ENCODE results near the gene BAG1. TPM values are rescaled to one million over a fixed set of nuclear protein-coding genes. Genes with fewer than 3 reads are reported as not detected.

Gene BAG1
- total and polyA plus RNA-seq, 2 experiments from 2014 or later, result 248 to 270 TPM

GRCh38 chr9:33294670-33295432 lies 30.3 kb upstream of the BAG1 start:
- TF ChIP-seq, protein P1, sequence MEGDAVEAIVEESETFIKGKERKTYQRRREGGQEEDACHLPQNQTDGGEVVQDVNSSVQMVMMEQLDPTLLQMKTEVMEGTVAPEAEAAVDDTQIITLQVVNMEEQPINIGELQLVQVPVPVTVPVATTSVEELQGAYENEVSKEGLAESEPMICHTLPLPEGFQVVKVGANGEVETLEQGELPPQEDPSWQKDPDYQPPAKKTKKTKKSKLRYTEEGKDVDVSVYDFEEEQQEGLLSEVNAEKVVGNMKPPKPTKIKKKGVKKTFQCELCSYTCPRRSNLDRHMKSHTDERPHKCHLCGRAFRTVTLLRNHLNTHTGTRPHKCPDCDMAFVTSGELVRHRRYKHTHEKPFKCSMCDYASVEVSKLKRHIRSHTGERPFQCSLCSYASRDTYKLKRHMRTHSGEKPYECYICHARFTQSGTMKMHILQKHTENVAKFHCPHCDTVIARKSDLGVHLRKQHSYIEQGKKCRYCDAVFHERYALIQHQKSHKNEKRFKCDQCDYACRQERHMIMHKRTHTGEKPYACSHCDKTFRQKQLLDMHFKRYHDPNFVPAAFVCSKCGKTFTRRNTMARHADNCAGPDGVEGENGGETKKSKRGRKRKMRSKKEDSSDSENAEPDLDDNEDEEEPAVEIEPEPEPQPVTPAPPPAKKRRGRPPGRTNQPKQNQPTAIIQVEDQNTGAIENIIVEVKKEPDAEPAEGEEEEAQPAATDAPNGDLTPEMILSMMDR (IDR thresholded peaks at IDR 0.05; ENCODE audit: low read depth, low read length), result no peak
- H3K9me3 ChIP-seq (ENCODE audit: low read depth), result no peaks in the 10 kb centered on the region
- H3K36me3 ChIP-seq, result peaks cover 31% of the 10 kb centered on the region
- peaks cover 4% of the 10 kb centered on the region for H3K4me1 ChIP-seq (ENCODE audit: low read depth)
- DNase-seq (ENCODE audit: low read depth in 1 of 2, low spot score in 1 of 2), result no peak
- H3K27ac ChIP-seq, result no peak overlapping the region
- no peak overlapping the region for H3K4me3 ChIP-seq
- no peaks in the 10 kb centered on the region for H3K27me3 ChIP-seq

DNA sequence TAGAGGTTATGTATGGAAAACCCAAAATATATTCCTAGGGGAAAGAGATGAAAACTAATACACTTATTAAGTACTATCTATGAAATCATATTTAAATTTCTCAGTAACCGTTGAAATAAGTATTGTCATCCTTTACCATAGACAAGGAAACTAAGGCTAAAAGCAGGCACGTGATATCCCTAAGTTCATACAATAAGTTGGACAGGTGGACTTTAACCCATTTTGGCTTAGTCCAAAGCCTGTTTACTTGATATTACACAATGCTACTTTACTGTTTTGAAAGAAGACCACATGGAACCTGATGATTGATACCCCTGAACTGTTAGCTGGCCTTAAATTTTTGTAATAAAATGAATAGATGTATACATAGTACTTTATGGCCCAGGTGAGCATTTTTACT lies 29.3 kb upstream of the BAG1 start:
- DNase-seq (ENCODE audit: low read depth in 1 of 2, low spot score in 1 of 2), result no peak
- H3K27me3 ChIP-seq, result no peaks in the 10 kb centered on the region
- peaks cover 4% of the 10 kb centered on the region for H3K4me1 ChIP-seq (ENCODE audit: low read depth)
- TF ChIP-seq, protein P1 (IDR thresholded peaks at IDR 0.05; ENCODE audit: low read depth, low read length), result no peak
- H3K36me3 ChIP-seq, result peaks cover 24% of the 10 kb centered on the region
- no peak overlapping the region for H3K4me3 ChIP-seq
- no peak overlapping the region for H3K27ac ChIP-seq
- no peaks in the 10 kb centered on the region for H3K9me3 ChIP-seq (ENCODE audit: low read depth)

GRCh38 chr9:33291901-33292300 lies 27.4 kb upstream of the BAG1 start:
- Histone ChIP-seq H3K27ac (no peak overlapping the region), H3K4me3 (no peak overlapping the region), H3K9me3 (ENCODE audit: low read depth) (no peaks in the 10 kb centered on the region), H3K27me3 (no peaks in the 10 kb centered on the region), H3K4me1 (ENCODE audit: low read depth) (peaks cover 4% of the 10 kb centered on the region), H3K36me3 (peaks cover 15% of the 10 kb centered on the region)
- TF ChIP-seq, protein P1 (IDR thresholded peaks at IDR 0.05; ENCODE audit: low read depth, low read length), result no peak
- no peak for DNase-seq (ENCODE audit: low read depth in 1 of 2, low spot score in 1 of 2)

- no peaks in the 10 kb centered on the region for H3K27me3 ChIP-seq
- peaks cover 4% of the 10 kb centered on the region for H3K4me1 ChIP-seq (ENCODE audit: low read depth)
- peak overlapping the region; percentile 61 for H3K4me3 ChIP-seq
- no peak for DNase-seq (ENCODE audit: low read depth in 1 of 2, low spot score in 1 of 2)
- H3K27ac ChIP-seq, result peak overlapping the region; percentile 96
- peaks cover 10% of the 10 kb centered on the region for H3K36me3 ChIP-seq
- TF ChIP-seq, protein P1 (IDR thresholded peaks at IDR 0.05; ENCODE audit: low read depth, low read length), result no peak
- no peaks in the 10 kb centered on the region for H3K9me3 ChIP-seq (ENCODE audit: low read depth)
Measured at GRCh38 chr9:33291031-33291397, 26.5 kb upstream of the BAG1 start.

DNA sequence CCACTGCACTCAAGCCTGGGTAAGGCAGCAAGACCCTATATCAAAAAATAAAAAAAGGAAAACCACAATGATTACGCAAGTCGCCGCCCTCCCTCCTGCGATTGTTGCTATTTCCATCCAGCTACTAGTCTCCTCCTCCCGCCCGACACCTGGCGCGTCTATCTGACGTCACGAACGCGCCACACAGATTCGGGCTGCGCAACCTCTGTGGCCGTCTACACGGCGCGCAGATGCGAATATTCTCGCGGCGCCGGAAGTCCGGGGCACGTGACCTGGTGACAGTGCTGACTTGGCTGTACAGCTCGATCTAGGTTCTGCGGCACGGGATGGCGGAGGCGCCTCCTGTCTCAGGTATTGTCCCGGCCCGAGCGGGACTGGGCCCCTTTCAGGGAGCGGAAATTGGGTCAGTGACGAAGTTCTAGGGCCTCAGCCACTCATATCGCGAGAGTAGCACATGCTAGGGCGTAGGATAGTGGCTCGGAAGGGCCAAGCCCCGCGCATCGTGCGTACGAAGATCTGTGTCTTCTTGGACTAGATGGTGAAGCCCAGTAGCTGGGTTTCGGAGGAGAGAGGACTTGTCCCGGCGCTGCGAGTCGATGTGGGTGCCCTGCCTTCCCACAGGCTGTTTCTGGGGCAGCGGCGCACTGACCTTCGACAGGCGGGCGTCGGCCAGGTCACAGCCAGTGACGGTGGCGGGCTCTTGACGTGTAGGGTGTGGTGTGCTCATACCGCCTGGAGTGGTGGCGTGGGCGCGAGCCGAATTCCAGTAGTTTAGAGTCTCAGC lies 25.9 kb upstream of the BAG1 start, which contains the start of gene NFX1:
NFX1 (plus strand) TSS at position 270 of the 784 bp plus-strand sequence; CDS start at position 327, 57 bp downstream.
- H3K27me3 ChIP-seq, result no peaks in the 10 kb centered on the region
- H3K27ac ChIP-seq, result peak within 1 kb of the TSS; percentile 96
- TF ChIP-seq, protein P1 (IDR thresholded peaks at IDR 0.05; ENCODE audit: low read depth, low read length), result no peak
- H3K4me3 ChIP-seq, result peak within 1 kb of the TSS; percentile 61
- peaks cover 5% of the 10 kb centered on the region for H3K36me3 ChIP-seq
- H3K9me3 ChIP-seq (ENCODE audit: low read depth), result no peaks in the 10 kb centered on the region
- peak; percentile 98 to 100 for DNase-seq (ENCODE audit: low read depth in 1 of 2, low spot score in 1 of 2)
- H3K4me1 ChIP-seq (ENCODE audit: low read depth), result peaks cover 4% of the 10 kb centered on the region

Measured in cardiac muscle cell (in vitro differentiated cells and primary cell).